Glutamatergic neuron (in vitro differentiated cells): ENCODE data around the gene KLHL17. TPM values are rescaled to one million over a fixed set of nuclear protein-coding genes. Genes with fewer than 3 reads are reported as not detected.

Experiments
- DNase-seq: peaks from one replicate; pipeline ENCODE4 v3.0.0; 2022
- H3K27ac Mint-ChIP-seq: one replicate; pipeline ENCODE4 v1.8.0; 2020; ENCODE audit warnings: mild to moderate bottlenecking, mixed read lengths, inconsistent platforms; ENCODE audit not compliant: unreplicated experiment
- H3K27me3 Mint-ChIP-seq: one replicate; pipeline ENCODE4 v1.8.0; 2020; ENCODE audit warnings: mild to moderate bottlenecking, moderate library complexity, mixed read lengths, inconsistent platforms; ENCODE audit not compliant: unreplicated experiment
- H3K36me3 Mint-ChIP-seq: one replicate; pipeline ENCODE4 v1.8.0; 2020; ENCODE audit warnings: mild to moderate bottlenecking, mixed read lengths, inconsistent platforms; ENCODE audit not compliant: unreplicated experiment
- H3K4me1 Mint-ChIP-seq: one replicate; pipeline ENCODE4 v1.8.0; 2020; ENCODE audit warnings: mild to moderate bottlenecking, low read depth, mixed read lengths, inconsistent platforms; ENCODE audit not compliant: unreplicated experiment
- H3K4me3 Mint-ChIP-seq: one replicate; pipeline ENCODE4 v1.8.0; 2020; ENCODE audit warnings: mild to moderate bottlenecking, mixed read lengths, inconsistent platforms; ENCODE audit not compliant: unreplicated experiment
- H3K9me3 Mint-ChIP-seq: one replicate; pipeline ENCODE4 v1.8.0; 2020; ENCODE audit warnings: mild to moderate bottlenecking, moderate library complexity, mixed read lengths, inconsistent platforms; ENCODE audit not compliant: unreplicated experiment
- CTCF ChIP-seq: fragments of 200-600 bp; sonication (generic); IDR thresholded peaks from one replicate; pipeline ENCODE4 v1.5.0; 2021; ENCODE audit not compliant: partially characterized antibody, unreplicated experiment
- total RNA-seq: library from RNA; stranded (reverse); fragmentation: NEBNext Ultra II Directional; extraction: Animal tissue kit (Norgen Biotek cat#: 25700); gene quantifications from one replicate; pipeline ENCODE4 v1.2.1, GENCODE V29; 2021; ENCODE audit not compliant: unreplicated experiment

Gene KLHL17
- total RNA-seq, 1 donor from 2014 or later: 103 TPM

GRCh38 chr1:980137-980571, 19.8 kb downstream of the KLHL17 start:
- no peak overlapping the region for H3K27ac Mint-ChIP-seq
- peaks cover 7% of the 10 kb centered on the region for H3K27me3 Mint-ChIP-seq
- no peaks in the 10 kb centered on the region for H3K4me1 Mint-ChIP-seq
- no peak overlapping the region for H3K4me3 Mint-ChIP-seq
- TF ChIP-seq CTCF: no peak
- peaks cover 3% of the 10 kb centered on the region for H3K9me3 Mint-ChIP-seq
- DNase-seq: no peak
- no peaks in the 10 kb centered on the region for H3K36me3 Mint-ChIP-seq

GRCh38 chr1:980602-981395, 20.4 kb downstream of the KLHL17 start:
- Mint-ChIP-seq H3K36me3 (no peaks in the 10 kb centered on the region), H3K4me1 (peaks cover 3% of the 10 kb centered on the region), H3K27ac (no peak overlapping the region), H3K27me3 (peaks cover 5% of the 10 kb centered on the region), H3K4me3 (no peak overlapping the region), H3K9me3 (peaks cover 3% of the 10 kb centered on the region)
- no peak for TF ChIP-seq CTCF
- no peak for DNase-seq

- peaks cover 3% of the 10 kb centered on the region for H3K9me3 Mint-ChIP-seq
- H3K27me3 Mint-ChIP-seq: peaks cover 5% of the 10 kb centered on the region
- peaks cover 3% of the 10 kb centered on the region for H3K4me1 Mint-ChIP-seq
- H3K36me3 Mint-ChIP-seq: no peaks in the 10 kb centered on the region
- no peak overlapping the region for H3K4me3 Mint-ChIP-seq
- TF ChIP-seq CTCF: no peak
- DNase-seq: no peak
- no peak overlapping the region for H3K27ac Mint-ChIP-seq
Observed at GRCh38 chr1:981491-981954, 21.1 kb downstream of the KLHL17 start.

GRCh38 chr1:981955-982558, 21.7 kb downstream of the KLHL17 start, which contains the start of gene PERM1:
Gene PERM1 (minus strand): TSS chr1:982093. CDS start chr1:981029, 1,064 bp downstream.
- peaks cover 3% of the 10 kb centered on the region for H3K4me1 Mint-ChIP-seq
- H3K27me3 Mint-ChIP-seq: peaks cover 5% of the 10 kb centered on the region
- no peak within 1 kb of the TSS for H3K4me3 Mint-ChIP-seq
- no peak within 1 kb of the TSS for H3K27ac Mint-ChIP-seq
- DNase-seq: no peak
- no peak for TF ChIP-seq CTCF
- no peaks in the 10 kb centered on the region for H3K36me3 Mint-ChIP-seq
- peaks cover 3% of the 10 kb centered on the region for H3K9me3 Mint-ChIP-seq
